Measurements from ENCODE around the gene CTAG2. TPM values are rescaled to one million over a fixed set of nuclear protein-coding genes. Genes with fewer than 3 reads are reported as not detected.
"Not testable (repeated sequence)": the region's sequence is repeated elsewhere in the genome, so short reads cannot be mapped to it uniquely, and the experiment has no call there.

The CTAG2 gene
- total RNA-seq, result not detected

DNA sequence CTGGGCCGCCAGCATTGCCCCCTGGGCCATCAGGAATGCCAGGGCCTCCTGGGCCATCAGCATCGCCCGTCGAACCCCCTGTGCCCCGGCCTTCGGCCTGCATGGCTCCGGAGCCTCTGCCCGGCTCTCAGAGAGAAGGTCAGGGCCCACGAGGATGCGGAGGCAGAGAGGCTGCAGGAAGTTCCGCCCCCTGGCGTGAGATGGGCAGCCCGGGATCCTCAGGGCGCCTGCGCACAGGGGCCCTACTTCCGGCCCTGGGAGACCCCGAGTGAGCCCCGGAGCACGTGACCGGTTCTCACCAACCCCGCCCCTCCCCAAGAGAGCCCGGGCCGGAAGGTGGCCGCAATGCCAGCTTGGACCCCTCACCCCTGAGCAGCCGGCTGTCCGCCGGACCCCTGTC is at the start of gene CTAG2:
TSS of gene CTAG2 (minus strand) at position 167 of the 400 bp plus-strand sequence. CDS start at position 103, 64 bp downstream.
- H3K4me3 Mint-ChIP-seq; DNase-seq; H3K36me3 Mint-ChIP-seq (ENCODE audit: low read depth); POLR2A ChIA-PET; CTCF ChIA-PET; H3K4me1 Mint-ChIP-seq; H3K27me3 Mint-ChIP-seq; H3K9me3 Mint-ChIP-seq; H3K27ac Mint-ChIP-seq: not testable (repeated sequence)

DNA sequence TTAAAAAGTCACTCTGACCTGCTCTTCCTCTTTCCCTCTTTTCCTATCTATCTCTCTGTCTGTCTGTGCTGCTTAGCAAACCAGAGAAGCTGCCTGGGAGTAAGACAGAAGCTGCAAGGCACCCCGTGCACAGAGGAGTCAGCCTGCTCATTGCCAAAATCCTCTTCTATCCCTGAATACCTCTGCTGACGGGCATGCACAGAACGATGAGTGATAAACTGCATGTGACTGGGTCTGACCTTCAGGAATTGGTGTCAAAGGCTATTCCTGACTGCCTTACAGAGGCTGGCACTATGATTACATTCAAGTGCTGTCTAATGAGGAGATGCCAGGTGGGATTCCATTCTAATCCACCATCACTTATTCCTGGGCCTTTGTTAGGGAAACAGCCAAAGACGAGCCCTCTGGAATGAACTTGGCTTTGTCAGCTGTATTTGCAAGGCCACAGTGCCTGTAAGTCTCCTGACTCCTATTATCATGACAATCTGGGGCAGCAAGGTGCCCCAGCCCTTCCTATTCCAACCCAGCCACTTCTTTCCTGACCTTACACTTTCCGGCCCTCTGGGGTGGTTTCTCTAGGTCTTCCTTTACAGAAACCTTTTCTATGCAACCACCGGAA is 45.4 kb upstream of the CTAG2 start:
- no peak overlapping the region for H3K27ac Mint-ChIP-seq

DNA sequence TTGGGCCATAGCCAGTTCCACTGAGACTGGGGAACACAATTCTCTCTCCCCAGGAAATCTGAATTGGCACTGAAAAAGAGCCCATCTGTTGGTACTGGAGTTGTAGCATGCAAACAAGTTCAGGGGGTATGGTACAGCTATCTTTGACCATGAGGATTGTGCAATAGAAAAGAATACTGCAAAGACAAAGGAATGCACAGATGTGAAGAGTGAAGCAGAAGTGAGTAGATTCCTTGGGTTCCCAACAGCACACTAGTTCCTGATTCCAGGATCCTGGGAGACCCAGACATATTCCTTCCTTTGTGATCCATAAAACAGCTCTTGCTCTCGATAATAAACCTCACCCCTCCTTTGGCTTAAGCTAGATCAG is 43.3 kb upstream of the CTAG2 start:
- Mint-ChIP-seq H3K9me3 (no peaks in the 10 kb centered on the region), H3K4me1 (peaks cover 18% of the 10 kb centered on the region), H3K36me3 (ENCODE audit: low read depth) (peaks cover 58% of the 10 kb centered on the region), H3K4me3 (no peak overlapping the region), H3K27ac (no peak overlapping the region), H3K27me3 (no peaks in the 10 kb centered on the region)
- POLR2A ChIA-PET, result no interaction called here
- CTCF ChIA-PET, result interaction anchor here (1.1 kb wide), 1 partner anchor 23 kb away, joined by 3 read pairs; no protein-coding TSS in a partner anchor
- DNase-seq, result no peak

More for the DNA sequence above, 45.4 kb upstream of the CTAG2 start:
- Mint-ChIP-seq H3K4me3 (no peak overlapping the region), H3K9me3 (no peaks in the 10 kb centered on the region), H3K27me3 (no peaks in the 10 kb centered on the region), H3K36me3 (ENCODE audit: low read depth) (peaks cover 55% of the 10 kb centered on the region), H3K4me1 (peaks cover 15% of the 10 kb centered on the region)
- ChIA-PET POLR2A (interaction anchor here (0.8 kb wide), 1 partner anchor 27 kb away, joined by 3 read pairs; no protein-coding TSS in a partner anchor), CTCF (no interaction called here)
- DNase-seq, result no peak

DNA sequence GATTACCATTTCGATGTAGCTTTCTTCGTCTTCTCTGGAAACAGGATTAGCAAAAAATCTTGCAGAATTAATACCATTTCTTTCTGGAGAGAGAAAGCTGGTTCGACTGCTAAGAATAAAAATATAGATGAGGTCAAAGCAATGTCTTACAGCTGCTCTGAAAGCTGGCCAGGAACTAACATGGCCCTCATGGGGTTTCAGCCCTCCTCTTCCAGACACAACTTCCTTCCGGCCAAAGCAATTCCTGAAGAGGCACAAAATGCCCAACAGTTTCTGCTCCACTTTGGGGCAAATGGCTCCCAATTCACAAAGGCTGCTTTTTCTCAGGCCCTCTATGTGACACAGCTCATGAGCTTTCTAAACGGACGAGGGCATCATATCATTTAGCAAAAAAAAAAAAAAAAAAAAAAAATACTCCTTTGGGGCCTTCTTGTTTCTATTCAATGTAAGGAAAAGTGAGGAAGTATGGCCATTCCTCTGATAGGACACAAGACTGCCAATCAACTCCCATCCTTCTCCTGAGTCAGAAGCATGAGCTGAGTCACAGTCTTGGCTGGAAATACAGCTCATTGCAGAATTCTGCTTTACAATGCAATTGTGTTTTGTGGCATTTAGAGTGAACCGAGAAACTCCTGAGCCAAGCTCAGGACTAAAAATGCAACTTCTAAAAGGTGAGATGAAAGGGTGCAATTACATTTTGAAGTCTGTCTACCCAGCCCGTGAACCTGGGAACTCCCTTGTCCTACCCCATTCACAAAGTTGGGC is 42.7 kb upstream of the CTAG2 start:
- ChIA-PET CTCF (interaction anchor here (1.1 to 1.6 kb wide), 2 partner anchors 11 to 23 kb away, joined by 3 to 6 read pairs; no protein-coding TSS in a partner anchor), POLR2A (no interaction called here)
- peaks cover 18% of the 10 kb centered on the region for H3K4me1 Mint-ChIP-seq
- no peak for DNase-seq
- H3K36me3 Mint-ChIP-seq (ENCODE audit: low read depth), result peaks cover 61% of the 10 kb centered on the region
- no peak overlapping the region for H3K27ac Mint-ChIP-seq
- no peaks in the 10 kb centered on the region for H3K9me3 Mint-ChIP-seq
- no peak overlapping the region for H3K4me3 Mint-ChIP-seq
- H3K27me3 Mint-ChIP-seq, result no peaks in the 10 kb centered on the region

DNA sequence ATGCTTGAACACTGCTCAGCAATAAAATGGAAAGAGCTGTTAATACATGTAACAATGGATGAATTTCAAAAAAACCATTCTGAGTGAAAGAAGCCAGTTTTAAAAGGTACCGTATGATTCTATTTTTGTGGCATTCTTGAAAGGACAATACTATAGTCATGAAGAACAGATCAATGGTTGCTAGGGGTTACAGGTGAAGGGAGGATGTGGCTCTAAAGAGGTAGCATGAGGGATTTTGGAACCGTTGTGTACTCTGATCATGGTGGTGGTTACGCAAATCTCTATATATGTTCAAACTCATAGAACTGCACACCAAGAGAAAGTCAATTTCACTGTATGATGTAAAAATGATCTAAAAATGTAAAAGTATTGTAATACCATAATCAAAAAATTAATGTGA is 40.0 kb upstream of the CTAG2 start:
- no peaks in the 10 kb centered on the region for H3K27me3 Mint-ChIP-seq
- no peak overlapping the region for H3K27ac Mint-ChIP-seq
- POLR2A ChIA-PET, result no interaction called here
- H3K9me3 Mint-ChIP-seq, result no peaks in the 10 kb centered on the region
- no peak for DNase-seq
- CTCF ChIA-PET, result no interaction called here
- H3K4me1 Mint-ChIP-seq, result peaks cover 18% of the 10 kb centered on the region
- H3K4me3 Mint-ChIP-seq, result no peak overlapping the region
- peaks cover 52% of the 10 kb centered on the region for H3K36me3 Mint-ChIP-seq (ENCODE audit: low read depth)

DNA sequence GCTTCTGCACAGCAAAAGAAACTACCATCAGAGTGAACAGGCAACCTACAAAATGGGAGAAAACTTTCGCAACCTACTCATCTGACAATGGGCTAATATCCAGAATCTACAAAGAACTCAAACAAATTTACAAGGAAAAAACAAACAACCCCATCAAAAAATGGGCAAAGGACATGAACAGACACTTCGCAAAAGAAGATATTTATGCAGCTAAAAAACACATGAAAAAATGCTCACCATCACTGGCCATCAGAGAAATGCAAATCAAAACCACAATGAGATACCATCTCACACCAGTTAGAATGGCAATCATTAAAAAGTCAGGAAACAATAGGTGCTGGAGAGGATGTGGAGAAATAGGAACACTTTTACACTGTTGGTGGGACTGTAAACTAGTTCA is 37.1 kb upstream of the CTAG2 start:
- H3K4me1 Mint-ChIP-seq, H3K27ac Mint-ChIP-seq, H3K9me3 Mint-ChIP-seq, CTCF ChIA-PET, DNase-seq, H3K4me3 Mint-ChIP-seq, H3K27me3 Mint-ChIP-seq, POLR2A ChIA-PET: not testable (repeated sequence)
- H3K36me3 Mint-ChIP-seq (ENCODE audit: low read depth), result peaks cover 34% of the 10 kb centered on the region

DNA sequence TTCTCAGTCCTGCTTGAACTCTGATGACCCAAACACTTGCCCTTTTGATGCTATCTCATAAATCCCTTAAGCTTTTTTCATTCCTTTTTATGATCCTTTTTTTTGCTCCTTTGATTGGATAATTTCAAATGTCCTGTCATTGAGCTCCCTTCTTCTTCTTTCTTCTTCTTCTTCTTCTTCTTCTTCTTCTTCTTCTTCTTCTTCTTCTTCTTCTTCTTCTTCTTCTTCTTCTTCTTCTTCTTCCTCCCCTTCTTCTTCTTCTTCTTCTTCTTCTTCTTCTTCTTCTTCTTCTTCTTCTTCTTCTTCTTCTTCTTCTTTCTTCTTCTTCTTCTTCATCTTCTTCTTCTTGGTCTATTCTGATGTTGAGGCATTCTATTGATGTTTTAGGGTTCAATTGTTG is 18.7 kb upstream of the CTAG2 start:
- CTCF ChIA-PET, H3K4me1 Mint-ChIP-seq, H3K27ac Mint-ChIP-seq, DNase-seq, H3K4me3 Mint-ChIP-seq: not testable (repeated sequence)
- Mint-ChIP-seq H3K27me3 (peaks cover 23% of the 10 kb centered on the region), H3K9me3 (peaks cover 15% of the 10 kb centered on the region), H3K36me3 (ENCODE audit: low read depth) (peaks cover 24% of the 10 kb centered on the region)
- POLR2A ChIA-PET, result interaction anchor here (1.1 kb wide), 1 partner anchor 27 kb away, joined by 3 read pairs; no protein-coding TSS in a partner anchor

DNA sequence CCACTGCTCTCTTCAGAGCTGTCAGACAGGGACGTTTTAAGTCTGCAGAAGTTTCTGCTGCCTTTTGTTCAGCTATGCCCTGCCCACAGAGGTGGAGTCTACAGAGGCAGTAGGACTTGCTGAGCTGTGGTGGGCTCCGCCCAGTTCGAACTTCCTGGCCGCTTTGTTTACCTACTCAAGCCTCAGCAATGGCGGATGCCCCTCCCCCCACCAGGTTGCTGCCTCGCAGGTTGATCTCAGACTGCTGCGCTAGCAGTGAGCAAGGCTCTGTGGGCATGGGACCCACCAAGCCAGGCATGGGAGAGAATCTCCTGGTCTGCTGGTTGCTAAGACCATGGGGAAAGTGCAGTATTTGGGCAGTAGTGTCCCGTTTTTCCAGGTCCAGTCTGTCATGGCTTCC is 17.5 kb upstream of the CTAG2 start:
- POLR2A ChIA-PET, CTCF ChIA-PET, H3K27ac Mint-ChIP-seq, H3K4me3 Mint-ChIP-seq, H3K4me1 Mint-ChIP-seq: not testable (repeated sequence)
- DNase-seq, result peak; percentile 20
- Mint-ChIP-seq H3K9me3 (peaks cover 16% of the 10 kb centered on the region), H3K36me3 (ENCODE audit: low read depth) (peaks cover 21% of the 10 kb centered on the region), H3K27me3 (peaks cover 23% of the 10 kb centered on the region)

DNA sequence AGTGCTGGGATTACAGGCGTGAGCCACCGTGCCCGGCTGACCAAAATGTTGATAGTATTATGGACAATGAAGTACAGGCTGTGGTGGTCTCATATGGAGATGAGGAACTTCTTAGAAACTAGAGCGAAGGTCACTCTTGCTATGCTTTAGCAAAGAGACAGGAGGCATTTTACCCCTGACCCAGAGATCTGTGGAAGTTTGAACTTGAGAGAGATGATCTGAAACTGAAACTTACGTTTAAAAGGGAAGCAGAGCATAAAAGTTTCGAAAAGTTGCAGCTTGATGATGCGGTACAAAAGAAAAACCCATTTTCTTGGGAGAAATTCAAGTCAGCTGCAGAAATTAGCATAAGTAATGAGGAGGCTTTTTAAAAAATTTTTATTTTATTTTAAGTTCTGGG is 8.5 kb upstream of the CTAG2 start:
- no peaks in the 10 kb centered on the region for H3K27me3 Mint-ChIP-seq
- peaks cover 15% of the 10 kb centered on the region for H3K9me3 Mint-ChIP-seq
- H3K4me1 Mint-ChIP-seq, result peaks cover 12% of the 10 kb centered on the region
- H3K4me3 Mint-ChIP-seq, result no peak overlapping the region
- ChIA-PET CTCF (no interaction called here), POLR2A (no interaction called here)
- H3K27ac Mint-ChIP-seq, result peak overlapping the region; percentile 29
- H3K36me3 Mint-ChIP-seq (ENCODE audit: low read depth), result no peaks in the 10 kb centered on the region
- no peak for DNase-seq

DNA sequence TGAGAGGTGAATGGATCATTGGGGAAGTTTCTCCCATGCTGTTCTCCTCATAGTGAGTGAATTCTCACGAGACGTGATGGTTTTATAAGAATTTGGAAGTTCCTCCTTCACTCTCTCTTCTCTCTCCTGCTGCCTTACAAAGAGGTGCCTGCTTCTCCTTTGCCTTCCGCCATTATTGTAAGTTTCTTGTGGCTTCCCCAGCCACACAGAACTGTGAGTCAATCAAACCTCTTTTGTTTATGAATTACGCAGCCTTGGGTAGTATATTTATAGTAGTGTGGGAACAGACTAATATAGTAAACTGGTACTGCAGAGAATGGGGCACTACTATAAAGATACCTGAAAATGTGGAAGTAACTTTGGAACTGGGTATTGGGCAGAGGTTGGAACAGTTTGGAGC is 7.8 kb upstream of the CTAG2 start:
- POLR2A ChIA-PET, result no interaction called here
- Mint-ChIP-seq H3K36me3 (ENCODE audit: low read depth) (no peaks in the 10 kb centered on the region), H3K27ac (no peak overlapping the region), H3K9me3 (peaks cover 15% of the 10 kb centered on the region), H3K4me3 (no peak overlapping the region), H3K4me1 (peaks cover 12% of the 10 kb centered on the region), H3K27me3 (no peaks in the 10 kb centered on the region)
- no peak for DNase-seq
- CTCF ChIA-PET, result no interaction called here

DNA sequence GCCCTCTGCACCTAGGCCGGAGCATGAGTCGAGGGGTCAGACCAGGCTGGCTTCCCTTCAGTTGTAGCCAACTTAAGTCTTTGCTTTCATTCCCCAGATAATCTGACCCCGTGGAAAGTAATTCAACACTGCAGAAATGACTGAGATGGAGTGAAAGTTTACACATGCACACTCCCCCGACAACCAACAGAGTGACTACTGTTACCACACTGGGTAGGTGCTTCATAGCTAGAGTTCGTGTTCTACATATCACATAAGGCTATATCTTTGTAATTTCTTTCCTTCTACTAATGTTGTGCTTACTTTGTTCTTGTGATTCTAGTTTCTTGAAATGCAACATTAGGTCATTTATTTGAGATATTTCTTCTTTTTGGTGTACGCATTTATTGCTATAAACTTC is 7.2 kb upstream of the CTAG2 start:
- no peaks in the 10 kb centered on the region for H3K27me3 Mint-ChIP-seq
- peaks cover 11% of the 10 kb centered on the region for H3K9me3 Mint-ChIP-seq
- no peaks in the 10 kb centered on the region for H3K36me3 Mint-ChIP-seq (ENCODE audit: low read depth)
- no peak overlapping the region for H3K4me3 Mint-ChIP-seq
- ChIA-PET POLR2A (no interaction called here), CTCF (no interaction called here)
- no peak for DNase-seq
- H3K27ac Mint-ChIP-seq, result no peak overlapping the region
- peaks cover 7% of the 10 kb centered on the region for H3K4me1 Mint-ChIP-seq

DNA sequence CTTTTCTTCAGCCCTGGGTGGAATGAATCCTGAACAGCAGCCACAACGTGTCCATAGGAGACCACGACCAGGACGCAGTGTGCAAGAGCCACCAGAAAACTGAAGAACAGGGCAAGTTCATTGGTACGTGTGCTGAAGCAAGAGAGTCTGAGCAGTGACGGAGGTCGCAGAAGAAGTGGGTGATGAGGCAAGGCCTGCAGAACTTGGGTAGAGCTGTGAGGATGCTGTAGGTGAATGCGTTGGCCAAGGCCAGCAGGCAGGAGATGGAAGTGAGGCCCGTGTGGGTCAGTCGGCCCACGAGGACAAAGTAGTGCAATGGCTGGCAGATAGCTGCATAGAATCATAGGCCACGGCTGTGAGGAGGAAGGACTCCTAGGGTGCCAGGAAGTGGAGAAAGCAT is 5.6 kb upstream of the CTAG2 start:
- H3K4me3 Mint-ChIP-seq, result no peak overlapping the region

DNA sequence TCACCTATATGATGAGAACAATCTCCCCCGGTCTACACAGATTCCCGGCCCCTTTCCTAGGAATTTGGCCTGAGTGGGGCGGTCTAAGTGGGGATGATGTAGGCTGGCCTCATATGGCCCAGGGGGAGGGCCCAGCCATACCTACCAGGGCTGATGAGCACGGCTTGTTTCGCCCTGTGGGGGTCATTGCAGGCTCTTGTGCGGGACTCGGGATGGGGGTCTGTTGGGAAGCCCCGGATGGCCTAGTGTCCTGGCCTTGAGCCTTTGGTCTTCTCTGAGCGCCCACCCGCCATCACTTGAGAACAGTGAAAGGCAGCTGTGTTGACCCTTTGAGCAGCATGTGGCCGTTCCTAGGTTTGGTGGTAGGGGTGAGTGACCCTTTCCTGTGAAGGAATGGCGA is 4.8 kb upstream of the CTAG2 start:
- Mint-ChIP-seq H3K27ac (no peak overlapping the region), H3K9me3 (peaks cover 9% of the 10 kb centered on the region), H3K4me1 (peaks cover 7% of the 10 kb centered on the region), H3K27me3 (no peaks in the 10 kb centered on the region), H3K4me3 (no peak overlapping the region), H3K36me3 (ENCODE audit: low read depth) (no peaks in the 10 kb centered on the region)
- CTCF ChIA-PET, result no interaction called here
- POLR2A ChIA-PET, result no interaction called here
- no peak for DNase-seq

More for the DNA sequence above, 5.6 kb upstream of the CTAG2 start:
- Mint-ChIP-seq H3K27ac (no peak overlapping the region), H3K9me3 (peaks cover 9% of the 10 kb centered on the region), H3K36me3 (ENCODE audit: low read depth) (no peaks in the 10 kb centered on the region), H3K4me1 (peaks cover 7% of the 10 kb centered on the region), H3K27me3 (no peaks in the 10 kb centered on the region)
- no peak for DNase-seq
- CTCF ChIA-PET, result no interaction called here
- POLR2A ChIA-PET, result no interaction called here

DNA sequence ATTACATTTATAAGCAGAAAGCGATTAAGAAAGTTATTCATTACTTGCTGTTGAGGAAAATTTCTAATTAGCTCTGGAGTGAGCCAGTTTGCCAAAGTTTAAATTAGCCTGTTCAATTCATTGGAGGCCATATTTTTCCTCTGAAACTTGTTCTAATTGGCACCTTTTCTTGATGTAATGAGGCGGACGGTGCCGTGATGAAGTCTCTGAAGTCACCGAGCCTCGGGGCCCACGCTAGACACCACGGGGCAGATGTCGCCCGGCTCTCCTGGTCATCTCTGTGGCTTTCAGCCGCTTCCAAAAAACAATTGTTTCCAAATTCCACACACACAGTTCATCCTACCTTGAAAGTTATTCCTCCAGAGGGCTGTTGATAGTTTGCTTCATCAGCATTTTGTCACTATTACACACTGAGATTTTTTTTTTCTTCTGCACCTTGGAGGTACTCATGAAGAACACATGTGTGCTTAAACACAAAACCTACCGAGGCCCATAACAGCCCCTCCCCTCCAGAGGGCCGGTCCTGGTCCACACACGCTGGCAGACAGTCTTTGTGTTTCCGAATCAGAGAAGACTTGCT is 3.9 kb upstream of the CTAG2 start:
- no peak for DNase-seq
- Mint-ChIP-seq H3K4me1 (peaks cover 7% of the 10 kb centered on the region), H3K27ac (no peak overlapping the region), H3K9me3 (peaks cover 5% of the 10 kb centered on the region), H3K36me3 (ENCODE audit: low read depth) (no peaks in the 10 kb centered on the region), H3K4me3 (no peak overlapping the region), H3K27me3 (no peaks in the 10 kb centered on the region)
- POLR2A ChIA-PET, result no interaction called here
- CTCF ChIA-PET, result no interaction called here

All from activated CD4-positive, alpha-beta memory T cell treated with anti-CD3 and anti-CD28 coated beads, Interleukin-2, amount 10 ng/mL, durations not matched to agents 7 days and 5 days (primary cell).